CD4-positive, alpha-beta T cell (primary cell): ENCODE measurements around the gene PRKN. TPM values are rescaled to one million over a fixed set of nuclear protein-coding genes. Genes with fewer than 3 reads are reported as not detected.

Experiments used
- ATAC-seq: fragments of 200-7000 bp; cut with Tn5 transposase; one replicate; pipeline ENCODE4 v1.10.0; 2022; ENCODE audit warnings: mild to moderate bottlenecking; ENCODE audit not compliant: poor library complexity
- CTCF ChIA-PET: fragments of 350-600 bp; sonication (Branson Sonifier 250); formaldehyde crosslinking; loops from one replicate; lab custom pipeline; 2021; ENCODE audit warnings: antibody characterized with exemption, inconsistent platforms; lab: Charles Lee
- POLR2A ChIA-PET: fragments of 350-600 bp; sonication (Branson Sonifier 250); formaldehyde crosslinking; loops from one replicate; lab custom pipeline; 2021; ENCODE audit warnings: antibody characterized with exemption, inconsistent platforms; lab: Charles Lee
- DNase-seq, 14 experiments: peaks; one replicate each; pipeline ENCODE4 v3.0.0-alpha.2; 2013 to 2020; ENCODE audit warnings: mixed read lengths in 2 of 14
- H3K27ac ChIP-seq, 2 donors: one replicate each; pipeline versions ENCODE4 v1.5.1 to v1.7.0; 2013; ENCODE audit warnings: low read length in 2 of 2, low read depth in 1 of 2, mild to moderate bottlenecking in 1 of 2
- H3K27me3 ChIP-seq, 2 experiments: 1 replicate in 1 of 2; 2 replicates in 1 of 2; pipeline versions ENCODE4 v1.6.1 to v1.7.0; 2013; ENCODE audit warnings: low read length in 2 of 2, control low read depth in 1 of 2, mild to moderate bottlenecking in 1 of 2, moderate library complexity in 1 of 2; ENCODE audit not compliant: insufficient read depth in 2 of 2, control insufficient read depth in 1 of 2
- H3K36me3 ChIP-seq: one replicate; pipeline ENCODE4 v1.6.1; 2013; ENCODE audit warnings: low read length, control low read depth; ENCODE audit not compliant: insufficient read depth
- H3K4me1 ChIP-seq: one replicate; pipeline ENCODE4 v1.6.1; 2013; ENCODE audit warnings: low read length, control low read depth; ENCODE audit not compliant: insufficient read depth
- H3K4me3 ChIP-seq: one replicate; pipeline ENCODE4 v1.5.1; 2013; ENCODE audit warnings: mild to moderate bottlenecking, low read length, moderate library complexity
- H3K9me3 ChIP-seq, 2 experiments: 1 replicate in 1 of 2; 2 replicates in 1 of 2; pipeline versions ENCODE4 v1.6.1 to v1.7.0; 2013; ENCODE audit warnings: low read length in 2 of 2, mild to moderate bottlenecking in 2 of 2, control low read depth in 1 of 2, moderate library complexity in 1 of 2; ENCODE audit not compliant: control insufficient read depth in 1 of 2, insufficient read depth in 1 of 2
- H3K27ac Mint-ChIP-seq: one replicate; pipeline ENCODE4 v1.8.0; 2020; ENCODE audit warnings: mixed read lengths
- H3K27me3 Mint-ChIP-seq: one replicate; pipeline ENCODE4 v1.8.0; 2021; ENCODE audit warnings: mixed read lengths
- H3K36me3 Mint-ChIP-seq: one replicate; pipeline ENCODE4 v1.8.0; 2021; ENCODE audit warnings: low read depth, mixed read lengths
- H3K4me1 Mint-ChIP-seq: one replicate; pipeline ENCODE4 v1.8.0; 2021; ENCODE audit warnings: low read depth, mixed read lengths
- H3K4me3 Mint-ChIP-seq: one replicate; pipeline ENCODE4 v1.8.0; 2020; ENCODE audit warnings: mild to moderate bottlenecking, mixed read lengths
- H3K9me3 Mint-ChIP-seq: one replicate; pipeline ENCODE4 v1.8.0; 2020; ENCODE audit warnings: mixed read lengths
- intact Hi-C, 2 experiments: fragments of 100-400 bp; cut with DNase I in 1 of 2; cut with micrococcal nuclease in 1 of 2; formaldehyde crosslinking; loops; one replicate each; pipeline versions ENCODE4 v1.15.1 to v1.9.0; 2023 to 2025; cut with DNase I, micrococcal nuclease
- total RNA-seq, 174 experiments: library from RNA in 2 of 174; stranded (reverse) in 2 of 174; gene quantifications; one replicate each; pipeline ENCODE4 v1.2.3 and lab custom pipeline; 2021 to 2026
- TF ChIP-seq, protein P1 (sequence below): fragments of 200-600 bp; IDR thresholded peaks from one replicate; pipeline ENCODE4 v1.8.0; 2022; ENCODE audit warnings: antibody characterized with exemption, mild to moderate bottlenecking

The PRKN gene
- total RNA-seq, 2 experiments from 2014 or later, result 5.2 to 5.4 TPM

DNA sequence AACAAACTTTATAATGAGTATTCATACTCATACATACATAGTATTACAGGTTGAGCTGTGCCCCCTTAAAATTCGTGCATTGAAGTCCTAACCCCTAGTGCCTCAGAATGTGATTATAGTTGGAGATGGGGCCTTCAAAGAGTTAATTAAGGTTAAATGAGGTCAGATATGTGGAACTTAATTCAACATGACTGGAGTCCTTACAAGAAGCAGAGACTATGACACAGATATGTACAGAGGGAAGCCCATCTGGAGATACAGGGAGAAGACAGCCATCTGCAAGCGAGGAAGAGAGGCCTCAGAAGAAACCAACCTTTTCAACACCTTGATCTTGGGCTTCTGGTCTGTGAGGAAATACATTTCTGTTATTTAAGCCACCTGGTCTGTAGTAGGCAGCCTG is 917.6 kb downstream of the PRKN start:
- Histone ChIP-seq H3K36me3 (no peaks in the 10 kb centered on the region), H3K4me1 (no peaks in the 10 kb centered on the region), H3K27me3 (no peaks in the 10 kb centered on the region), H3K4me3 (no peak overlapping the region), H3K9me3 (peaks cover 0 to 7% of the 10 kb centered on the region in 2 experiments), H3K27ac (no peak overlapping the region)
- Mint-ChIP-seq H3K27ac (no peak overlapping the region), H3K9me3 (peaks cover 2% of the 10 kb centered on the region), H3K4me1 (no peaks in the 10 kb centered on the region), H3K36me3 (no peaks in the 10 kb centered on the region), H3K4me3 (no peak overlapping the region), H3K27me3 (no peaks in the 10 kb centered on the region)
- CTCF ChIA-PET, result no interaction called here
- no peak for DNase-seq
- POLR2A ChIA-PET, result no interaction called here
- intact Hi-C loops, result no loop called here
- no peak for ATAC-seq
- TF ChIP-seq, protein P1, sequence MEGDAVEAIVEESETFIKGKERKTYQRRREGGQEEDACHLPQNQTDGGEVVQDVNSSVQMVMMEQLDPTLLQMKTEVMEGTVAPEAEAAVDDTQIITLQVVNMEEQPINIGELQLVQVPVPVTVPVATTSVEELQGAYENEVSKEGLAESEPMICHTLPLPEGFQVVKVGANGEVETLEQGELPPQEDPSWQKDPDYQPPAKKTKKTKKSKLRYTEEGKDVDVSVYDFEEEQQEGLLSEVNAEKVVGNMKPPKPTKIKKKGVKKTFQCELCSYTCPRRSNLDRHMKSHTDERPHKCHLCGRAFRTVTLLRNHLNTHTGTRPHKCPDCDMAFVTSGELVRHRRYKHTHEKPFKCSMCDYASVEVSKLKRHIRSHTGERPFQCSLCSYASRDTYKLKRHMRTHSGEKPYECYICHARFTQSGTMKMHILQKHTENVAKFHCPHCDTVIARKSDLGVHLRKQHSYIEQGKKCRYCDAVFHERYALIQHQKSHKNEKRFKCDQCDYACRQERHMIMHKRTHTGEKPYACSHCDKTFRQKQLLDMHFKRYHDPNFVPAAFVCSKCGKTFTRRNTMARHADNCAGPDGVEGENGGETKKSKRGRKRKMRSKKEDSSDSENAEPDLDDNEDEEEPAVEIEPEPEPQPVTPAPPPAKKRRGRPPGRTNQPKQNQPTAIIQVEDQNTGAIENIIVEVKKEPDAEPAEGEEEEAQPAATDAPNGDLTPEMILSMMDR, result no peak

DNA sequence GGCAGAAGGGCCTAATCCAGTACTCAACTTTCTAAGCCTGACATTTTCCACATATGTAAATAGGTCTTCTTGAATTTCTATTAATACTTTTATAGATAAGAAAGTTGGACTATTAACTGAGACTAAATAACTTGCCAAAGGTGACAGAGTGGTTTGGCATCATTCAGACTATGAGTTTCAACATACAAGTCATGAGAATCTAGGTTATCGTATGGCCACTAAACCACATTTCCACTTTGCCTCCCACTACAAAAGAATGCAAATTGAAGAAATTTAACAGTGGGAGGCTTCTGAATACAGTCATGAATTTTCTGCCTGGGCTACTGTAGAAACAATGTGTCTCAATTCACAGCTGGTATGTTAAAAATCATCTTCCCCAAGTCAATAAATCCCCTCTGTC is 922.7 kb downstream of the PRKN start:
- H3K27ac Mint-ChIP-seq, result no peak overlapping the region
- ATAC-seq (no peak), DNase-seq (no peak)
- no peaks in the 10 kb centered on the region for H3K36me3 Mint-ChIP-seq
- no peaks in the 10 kb centered on the region for H3K9me3 ChIP-seq
- no peaks in the 10 kb centered on the region for H3K4me1 Mint-ChIP-seq
- TF ChIP-seq, protein P1, result no peak
- intact Hi-C loops, result no loop called here
- no peaks in the 10 kb centered on the region for H3K27me3 ChIP-seq
- H3K4me3 Mint-ChIP-seq, result no peak overlapping the region
- no peak overlapping the region for H3K4me3 ChIP-seq
- H3K36me3 ChIP-seq, result no peaks in the 10 kb centered on the region
- H3K27me3 Mint-ChIP-seq, result no peaks in the 10 kb centered on the region
- no peak overlapping the region for H3K27ac ChIP-seq
- H3K9me3 Mint-ChIP-seq, result no peaks in the 10 kb centered on the region
- ChIA-PET POLR2A (no interaction called here), CTCF (no interaction called here)
- no peaks in the 10 kb centered on the region for H3K4me1 ChIP-seq

DNA sequence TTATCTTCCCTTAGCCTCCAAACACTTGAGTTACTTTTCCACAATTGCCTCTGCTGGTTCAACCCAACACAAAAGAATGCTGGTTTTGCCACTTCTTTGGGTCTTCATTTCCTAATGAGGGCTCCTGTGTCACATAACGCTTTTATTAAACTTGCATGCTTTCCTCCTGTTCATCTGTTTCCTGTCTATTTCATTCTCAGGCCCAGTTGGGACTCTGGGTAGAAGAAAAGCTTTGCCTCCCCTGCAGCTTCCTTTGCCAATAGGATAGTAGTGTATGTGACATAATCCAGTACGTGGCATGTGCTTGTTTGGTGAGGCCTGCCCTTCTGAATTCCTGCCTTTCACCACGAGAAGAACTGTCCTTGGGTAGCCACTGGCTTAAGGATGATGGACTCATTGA is 924.4 kb downstream of the PRKN start:
- Mint-ChIP-seq H3K9me3 (no peaks in the 10 kb centered on the region), H3K27ac (no peak overlapping the region), H3K27me3 (no peaks in the 10 kb centered on the region), H3K36me3 (no peaks in the 10 kb centered on the region), H3K4me1 (no peaks in the 10 kb centered on the region), H3K4me3 (no peak overlapping the region)
- POLR2A ChIA-PET, result no interaction called here
- Histone ChIP-seq H3K27me3 (no peaks in the 10 kb centered on the region), H3K27ac (no peak overlapping the region), H3K4me3 (no peak overlapping the region), H3K4me1 (no peaks in the 10 kb centered on the region), H3K9me3 (no peaks in the 10 kb centered on the region), H3K36me3 (no peaks in the 10 kb centered on the region)
- CTCF ChIA-PET, result no interaction called here
- intact Hi-C loops, result no loop called here
- DNase-seq (no peak), ATAC-seq (no peak)
- TF ChIP-seq, protein P1, result no peak
